GM10248 (cell line): ENCODE results near the gene RIBC1.

Experiments
- CTCF ChIA-PET: fragments of 300-600 bp; sonication (Branson Sonifier 250); formaldehyde crosslinking; extraction: SDS; loops from one replicate; lab custom pipeline; 2021; ENCODE audit warnings: antibody characterized with exemption; lab: Yijun Ruan, JAX
- POLR2A ChIA-PET: fragments of 350-650 bp; sonication (Branson Sonifier 250); formaldehyde crosslinking; extraction: SDS; loops from one replicate; lab custom pipeline; 2020; ENCODE audit warnings: antibody characterized with exemption; lab: Yijun Ruan, JAX
- DNase-seq: peaks from one replicate; pipeline ENCODE4 v3.0.0; 2012; ENCODE audit errors: extremely low spot score
- TF ChIP-seq, protein P1 (sequence below): IDR thresholded peaks from 2 replicates; pipeline ENCODE4 v1.5.1; 2012; ENCODE audit warnings: mild to moderate bottlenecking, low read depth; ENCODE audit errors: extremely low read depth, missing control alignments, control extremely low read depth

RIBC1 gene

GRCh38 chrX:53379008-53379710, 43.5 kb upstream of the RIBC1 start:
- CTCF ChIA-PET, result interaction anchor here (1.2 to 1.6 kb wide), 2 partner anchors 66 to 67 kb away, joined by 3 to 4 read pairs; no protein-coding TSS in a partner anchor
- DNase-seq, result no peak
- POLR2A ChIA-PET, result interaction anchor here (1.0 kb wide), 1 partner anchor 11 kb away, joined by 3 read pairs; no protein-coding TSS in a partner anchor
- TF ChIP-seq, protein P1, sequence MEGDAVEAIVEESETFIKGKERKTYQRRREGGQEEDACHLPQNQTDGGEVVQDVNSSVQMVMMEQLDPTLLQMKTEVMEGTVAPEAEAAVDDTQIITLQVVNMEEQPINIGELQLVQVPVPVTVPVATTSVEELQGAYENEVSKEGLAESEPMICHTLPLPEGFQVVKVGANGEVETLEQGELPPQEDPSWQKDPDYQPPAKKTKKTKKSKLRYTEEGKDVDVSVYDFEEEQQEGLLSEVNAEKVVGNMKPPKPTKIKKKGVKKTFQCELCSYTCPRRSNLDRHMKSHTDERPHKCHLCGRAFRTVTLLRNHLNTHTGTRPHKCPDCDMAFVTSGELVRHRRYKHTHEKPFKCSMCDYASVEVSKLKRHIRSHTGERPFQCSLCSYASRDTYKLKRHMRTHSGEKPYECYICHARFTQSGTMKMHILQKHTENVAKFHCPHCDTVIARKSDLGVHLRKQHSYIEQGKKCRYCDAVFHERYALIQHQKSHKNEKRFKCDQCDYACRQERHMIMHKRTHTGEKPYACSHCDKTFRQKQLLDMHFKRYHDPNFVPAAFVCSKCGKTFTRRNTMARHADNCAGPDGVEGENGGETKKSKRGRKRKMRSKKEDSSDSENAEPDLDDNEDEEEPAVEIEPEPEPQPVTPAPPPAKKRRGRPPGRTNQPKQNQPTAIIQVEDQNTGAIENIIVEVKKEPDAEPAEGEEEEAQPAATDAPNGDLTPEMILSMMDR, result no peak

DNA sequence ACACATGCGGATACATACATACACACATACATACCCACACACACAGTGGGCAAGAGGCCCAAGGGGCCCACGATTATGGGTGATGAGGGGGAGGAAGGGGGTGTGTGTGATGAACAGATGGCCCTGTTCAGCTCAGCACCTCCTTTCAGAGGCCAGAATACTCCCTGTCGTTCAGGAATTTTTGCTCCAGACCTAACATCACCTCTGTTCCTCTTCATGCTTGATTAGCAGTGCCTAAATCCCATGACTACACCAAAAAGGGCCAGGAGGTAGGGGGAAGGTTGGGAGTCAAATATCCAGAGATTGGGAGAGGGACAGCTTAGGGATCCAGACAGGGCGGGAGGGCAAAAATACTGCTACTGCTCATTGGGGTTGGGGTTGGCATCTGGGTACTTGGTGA, 42.9 kb upstream of the RIBC1 start:
- ChIA-PET POLR2A (no interaction called here), CTCF (interaction anchor here (1.2 to 1.6 kb wide), 2 partner anchors 66 to 67 kb away, joined by 3 to 4 read pairs; no protein-coding TSS in a partner anchor)
- no peak for DNase-seq
- TF ChIP-seq, protein P1, result no peak

- POLR2A ChIA-PET, result no interaction called here
- no peak for DNase-seq
- CTCF ChIA-PET, result no interaction called here
- TF ChIP-seq, protein P1, result no peak
Measured at GRCh38 chrX:53383376-53384076, 39.1 kb upstream of the RIBC1 start.

DNA sequence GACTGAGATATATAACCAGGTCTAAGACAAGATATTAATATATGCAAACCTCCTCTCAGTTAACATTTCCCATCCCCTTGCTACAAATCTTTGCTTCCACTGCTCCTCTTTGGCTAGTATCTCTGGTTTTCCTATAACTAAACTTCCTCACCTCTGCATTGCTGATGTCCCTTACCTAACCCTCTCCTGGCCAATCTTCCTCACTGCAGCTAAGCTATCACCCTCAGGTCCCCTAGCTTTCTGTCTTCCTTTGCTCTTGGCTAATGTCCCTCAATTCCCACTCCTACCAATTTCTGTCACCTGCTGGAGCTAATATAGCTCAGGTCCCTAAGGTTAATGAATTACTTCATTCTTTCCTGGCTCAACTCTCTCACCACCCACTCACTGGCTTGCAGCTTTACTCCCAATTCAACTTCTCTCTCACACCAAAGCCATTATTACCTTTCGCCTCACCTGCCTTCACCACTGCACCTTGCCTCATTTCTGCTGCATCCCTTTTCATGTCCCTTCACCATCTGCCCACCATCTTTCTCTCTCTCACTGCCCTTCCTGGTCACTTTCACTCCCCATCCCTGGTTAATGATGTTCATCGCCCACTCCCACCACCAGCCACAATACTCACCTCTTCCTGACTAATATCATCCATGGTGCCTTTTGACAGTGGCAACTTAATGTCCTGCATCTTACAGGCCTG, 26.9 kb upstream of the RIBC1 start:
- POLR2A ChIA-PET, result no interaction called here
- DNase-seq, result no peak
- CTCF ChIA-PET, result interaction anchor here (1.4 kb wide), 1 partner anchor 9 kb away, joined by 4 read pairs; no protein-coding TSS in a partner anchor
- TF ChIP-seq, protein P1, result no peak

- TF ChIP-seq, protein P1, result no peak
- CTCF ChIA-PET, result no interaction called here
- POLR2A ChIA-PET, result no interaction called here
- DNase-seq, result no peak
Measured at GRCh38 chrX:53398216-53398615, 24.5 kb upstream of the RIBC1 start.

- ChIA-PET POLR2A (no interaction called here), CTCF (interaction anchor here (1.6 kb wide), 1 partner anchor 14 kb away, joined by 5 read pairs; no protein-coding TSS in a partner anchor)
- DNase-seq, result no peak
- TF ChIP-seq, protein P1, result no peak
Measured at GRCh38 chrX:53403535-53403934, 19.1 kb upstream of the RIBC1 start.
